IPS-11a (cell line): ENCODE measurements around the gene DCN.
"Not testable (repeated sequence)": the region's sequence is repeated elsewhere in the genome, so short reads cannot be mapped to it uniquely, and the experiment has no call there.

ENCODE experiments used
- H3K4me3 ChIP-seq: one replicate; pipeline ENCODE4 v1.5.1; 2013; ENCODE audit warnings: low read depth, low read length, control low read depth

DCN gene

GRCh38 chr12:91182636-91183455 lies at the start of gene DCN:
DCN (minus strand) TSS chr12:91182817; CDS start chr12:91178552, 4,265 bp downstream.
- H3K4me3 ChIP-seq: no peak within 1 kb of the TSS

- no peak overlapping the region for H3K4me3 ChIP-seq
Observed at GRCh38 chr12:91230841-91231240, 48.2 kb upstream of the DCN start.

GRCh38 chr12:91226951-91227350 lies 44.3 kb upstream of the DCN start:
- no peak overlapping the region for H3K4me3 ChIP-seq

GRCh38 chr12:91225316-91225715 lies 42.7 kb upstream of the DCN start:
- H3K4me3 ChIP-seq: no peak overlapping the region

GRCh38 chr12:91224401-91224800 lies 41.8 kb upstream of the DCN start:
- no peak overlapping the region for H3K4me3 ChIP-seq

- H3K4me3 ChIP-seq: no peak overlapping the region
Observed at GRCh38 chr12:91222746-91223145, 40.1 kb upstream of the DCN start.

GRCh38 chr12:91219919-91220318 lies 37.3 kb upstream of the DCN start:
- no peak overlapping the region for H3K4me3 ChIP-seq

- no peak overlapping the region for H3K4me3 ChIP-seq
Observed at GRCh38 chr12:91219511-91219910, 36.9 kb upstream of the DCN start.

- H3K4me3 ChIP-seq: no peak overlapping the region
Observed at GRCh38 chr12:91216871-91217270, 34.3 kb upstream of the DCN start.

GRCh38 chr12:91215940-91216454 lies 33.4 kb upstream of the DCN start:
- no peak overlapping the region for H3K4me3 ChIP-seq

- H3K4me3 ChIP-seq: no peak overlapping the region
Observed at GRCh38 chr12:91211866-91212265, 29.2 kb upstream of the DCN start.

GRCh38 chr12:91210618-91211017 lies 28.0 kb upstream of the DCN start:
- no peak overlapping the region for H3K4me3 ChIP-seq

- H3K4me3 ChIP-seq: no peak overlapping the region
Observed at GRCh38 chr12:91210144-91210543, 27.5 kb upstream of the DCN start.

- H3K4me3 ChIP-seq: not testable (repeated sequence)
Observed at GRCh38 chr12:91207301-91207700, 24.7 kb upstream of the DCN start.

- no peak overlapping the region for H3K4me3 ChIP-seq
Observed at GRCh38 chr12:91205811-91206210, 23.2 kb upstream of the DCN start.

GRCh38 chr12:91204421-91204820 lies 21.8 kb upstream of the DCN start:
- no peak overlapping the region for H3K4me3 ChIP-seq

GRCh38 chr12:91203610-91204009 lies 21.0 kb upstream of the DCN start:
- no peak overlapping the region for H3K4me3 ChIP-seq

- H3K4me3 ChIP-seq: no peak overlapping the region
Observed at GRCh38 chr12:91202390-91202789, 19.8 kb upstream of the DCN start.

GRCh38 chr12:91196436-91196835 lies 13.8 kb upstream of the DCN start:
- H3K4me3 ChIP-seq: no peak overlapping the region

- no peak overlapping the region for H3K4me3 ChIP-seq
Observed at GRCh38 chr12:91194500-91194899, 11.9 kb upstream of the DCN start.

GRCh38 chr12:91191513-91192111 lies 9.0 kb upstream of the DCN start:
- no peak overlapping the region for H3K4me3 ChIP-seq

- H3K4me3 ChIP-seq: no peak overlapping the region
Observed at GRCh38 chr12:91189516-91189915, 6.9 kb upstream of the DCN start.
